Nephron (organoid): ENCODE measurements around the gene TMEM14A.

Source experiments
- H3K27ac Mint-ChIP-seq, 3 experiments: 2 replicates each; pipeline ENCODE4 v1.8.0; 2020; ENCODE audit warnings: mixed read lengths in 3 of 3, mild to moderate bottlenecking in 2 of 3, moderate library complexity in 1 of 3
- H3K27me3 Mint-ChIP-seq: 2 replicates; pipeline ENCODE4 v1.8.0; 2021; ENCODE audit warnings: low read depth, mild to moderate bottlenecking, moderate library complexity, mixed read lengths
- H3K36me3 Mint-ChIP-seq: 2 replicates; pipeline ENCODE4 v1.8.0; 2020; ENCODE audit warnings: low read depth, mixed read lengths
- H3K4me1 Mint-ChIP-seq: 2 replicates; pipeline ENCODE4 v1.8.0; 2020; ENCODE audit warnings: mixed read lengths
- H3K4me3 Mint-ChIP-seq, 3 experiments: 2 replicates each; pipeline ENCODE4 v1.8.0; 2020; ENCODE audit warnings: mild to moderate bottlenecking in 3 of 3, mixed read lengths in 3 of 3, moderate library complexity in 2 of 3
- H3K9me3 Mint-ChIP-seq: 2 replicates; pipeline ENCODE4 v1.8.0; 2020; ENCODE audit warnings: mixed read lengths
- TF ChIP-seq, protein P1 (sequence below), 3 experiments: fragments of 200-600 bp; sonication (generic); IDR thresholded peaks; one replicate each; pipeline ENCODE4 v1.5.0; 2021; ENCODE audit warnings: antibody characterized with exemption in 3 of 3; ENCODE audit not compliant: unreplicated experiment in 3 of 3

Gene TMEM14A

DNA sequence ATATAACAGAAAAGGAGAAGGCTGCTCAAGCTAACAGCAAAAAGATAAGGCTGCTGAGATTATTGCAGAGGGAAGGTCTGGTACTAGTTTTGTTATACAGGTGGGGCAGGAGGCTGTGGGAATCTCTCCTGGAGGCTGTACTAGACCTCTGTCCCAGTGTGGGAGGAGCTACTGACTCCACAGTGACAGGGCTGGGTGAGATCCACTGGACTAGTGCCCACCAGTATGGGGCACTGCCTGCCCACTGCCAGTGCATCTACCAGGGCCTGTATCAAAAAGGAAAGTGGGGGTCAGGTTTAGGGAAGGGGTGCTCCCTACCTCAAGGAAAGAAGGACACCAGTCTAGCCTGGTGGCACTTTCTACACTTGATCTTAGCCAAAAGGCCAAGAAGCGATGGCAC, 62.3 kb downstream of the TMEM14A start:
- Mint-ChIP-seq H3K36me3 (no peaks in the 10 kb centered on the region), H3K4me3 (no peak overlapping the region), H3K9me3 (no peaks in the 10 kb centered on the region), H3K27me3 (peaks cover 3% of the 10 kb centered on the region), H3K4me1 (peaks cover 4% of the 10 kb centered on the region), H3K27ac (no peak overlapping the region)
- TF ChIP-seq, protein P1, sequence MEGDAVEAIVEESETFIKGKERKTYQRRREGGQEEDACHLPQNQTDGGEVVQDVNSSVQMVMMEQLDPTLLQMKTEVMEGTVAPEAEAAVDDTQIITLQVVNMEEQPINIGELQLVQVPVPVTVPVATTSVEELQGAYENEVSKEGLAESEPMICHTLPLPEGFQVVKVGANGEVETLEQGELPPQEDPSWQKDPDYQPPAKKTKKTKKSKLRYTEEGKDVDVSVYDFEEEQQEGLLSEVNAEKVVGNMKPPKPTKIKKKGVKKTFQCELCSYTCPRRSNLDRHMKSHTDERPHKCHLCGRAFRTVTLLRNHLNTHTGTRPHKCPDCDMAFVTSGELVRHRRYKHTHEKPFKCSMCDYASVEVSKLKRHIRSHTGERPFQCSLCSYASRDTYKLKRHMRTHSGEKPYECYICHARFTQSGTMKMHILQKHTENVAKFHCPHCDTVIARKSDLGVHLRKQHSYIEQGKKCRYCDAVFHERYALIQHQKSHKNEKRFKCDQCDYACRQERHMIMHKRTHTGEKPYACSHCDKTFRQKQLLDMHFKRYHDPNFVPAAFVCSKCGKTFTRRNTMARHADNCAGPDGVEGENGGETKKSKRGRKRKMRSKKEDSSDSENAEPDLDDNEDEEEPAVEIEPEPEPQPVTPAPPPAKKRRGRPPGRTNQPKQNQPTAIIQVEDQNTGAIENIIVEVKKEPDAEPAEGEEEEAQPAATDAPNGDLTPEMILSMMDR (IDR thresholded peaks at IDR 0.05; ENCODE audit: unreplicated experiment in 3 of 3): no peak

DNA sequence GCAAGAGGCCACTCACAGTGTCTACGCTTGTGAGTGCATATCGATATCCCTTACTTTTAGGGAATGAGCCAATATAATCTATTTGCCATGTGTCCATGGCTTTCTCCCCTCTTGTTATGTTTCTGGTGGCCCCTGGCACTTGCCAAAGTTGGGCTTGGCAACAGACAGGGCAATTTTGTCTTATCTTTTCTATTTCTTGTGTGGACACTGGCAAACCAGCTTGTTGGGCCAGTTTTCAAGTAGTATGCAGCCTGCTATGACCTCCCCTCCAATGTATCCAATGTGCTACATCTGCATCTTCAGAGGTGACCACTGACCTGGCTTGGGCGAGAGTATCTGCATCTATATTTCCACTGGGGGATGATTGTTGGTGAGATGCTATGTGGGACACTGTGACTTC, 63.2 kb downstream of the TMEM14A start:
- Mint-ChIP-seq H3K4me3 (no peak overlapping the region), H3K27ac (no peak overlapping the region), H3K27me3 (peaks cover 3% of the 10 kb centered on the region), H3K9me3 (no peaks in the 10 kb centered on the region), H3K36me3 (no peaks in the 10 kb centered on the region), H3K4me1 (peaks cover 4% of the 10 kb centered on the region)
- TF ChIP-seq, protein P1 (IDR thresholded peaks at IDR 0.05; ENCODE audit: unreplicated experiment in 3 of 3): no peak

DNA sequence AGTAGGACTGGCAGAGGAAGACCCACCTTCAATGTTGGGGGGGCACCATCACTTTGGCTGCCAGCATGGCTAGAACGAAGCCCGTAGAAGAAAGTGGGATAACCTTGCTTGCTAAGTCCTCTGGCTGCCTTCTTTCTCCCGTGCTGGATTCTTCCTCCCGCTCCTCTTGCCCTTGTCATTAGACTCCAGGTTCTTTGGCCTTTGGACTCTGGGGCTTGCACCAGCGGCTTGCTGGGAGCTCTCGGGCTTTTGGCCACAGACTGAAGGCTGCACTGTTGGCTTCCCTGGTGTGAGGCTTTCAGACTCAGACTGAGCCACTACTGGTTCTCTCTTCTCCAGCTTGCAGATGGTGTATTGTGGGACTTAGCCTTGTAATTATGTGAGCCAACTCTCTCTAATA, 64.2 kb downstream of the TMEM14A start:
- Mint-ChIP-seq H3K36me3 (no peaks in the 10 kb centered on the region), H3K27me3 (peaks cover 3% of the 10 kb centered on the region), H3K9me3 (peaks cover 6% of the 10 kb centered on the region), H3K27ac (no peak overlapping the region), H3K4me1 (peaks cover 4% of the 10 kb centered on the region), H3K4me3 (no peak overlapping the region)
- TF ChIP-seq, protein P1 (IDR thresholded peaks at IDR 0.05; ENCODE audit: unreplicated experiment in 3 of 3): no peak

DNA sequence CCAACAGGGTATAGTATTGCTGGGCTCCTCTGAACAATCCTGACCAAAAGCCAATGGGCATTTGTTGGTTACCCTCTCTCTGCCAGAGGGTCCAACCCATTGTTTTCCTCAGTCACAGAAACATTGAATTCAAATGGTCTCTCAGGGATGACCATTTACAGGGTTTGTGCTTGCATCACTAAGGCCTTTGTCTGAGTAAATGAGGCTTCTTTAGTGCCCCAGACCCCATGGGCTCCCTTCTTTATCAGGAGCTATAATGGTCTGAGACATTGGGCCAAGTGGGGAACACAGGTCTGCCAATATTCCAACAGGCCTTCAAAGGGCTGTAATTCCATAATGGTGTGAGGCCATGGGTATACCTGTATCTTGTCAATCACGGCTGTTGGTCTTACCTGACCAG, 65.2 kb downstream of the TMEM14A start:
- Mint-ChIP-seq H3K27me3 (peaks cover 3% of the 10 kb centered on the region), H3K4me3 (no peak overlapping the region), H3K9me3 (peaks cover 7% of the 10 kb centered on the region), H3K4me1 (peaks cover 4% of the 10 kb centered on the region), H3K36me3 (no peaks in the 10 kb centered on the region), H3K27ac (no peak overlapping the region)
- TF ChIP-seq, protein P1 (IDR thresholded peaks at IDR 0.05; ENCODE audit: unreplicated experiment in 3 of 3): no peak
